Fibroblast of skin of back (primary cell): ENCODE measurements around the gene KRT39.
"Not testable (repeated sequence)": the region's sequence is repeated elsewhere in the genome, so short reads cannot be mapped to it uniquely, and the experiment has no call there.

Experiments used
- DNase-seq: peaks from one replicate; pipeline ENCODE4 v3.0.0-alpha.2; 2013

The KRT39 gene

GRCh38 chr17:40937384-40937819 is 29.3 kb downstream of the KRT39 start, which contains the start of gene KRT23:
Gene KRT23 (minus strand): TSS chr17:40937646. CDS start chr17:40936603, 1,043 bp downstream.
- DNase-seq = no peak

- no peak for DNase-seq
Observed at GRCh38 chr17:40936976-40937375, 29.8 kb downstream of the KRT39 start.

- DNase-seq = no peak
Observed at GRCh38 chr17:40936437-40936971, 30.2 kb downstream of the KRT39 start.

GRCh38 chr17:40935624-40936023 is 31.1 kb downstream of the KRT39 start:
- no peak for DNase-seq

- DNase-seq = no peak
Observed at GRCh38 chr17:40932608-40933007, 34.1 kb downstream of the KRT39 start.

- no peak for DNase-seq
Observed at GRCh38 chr17:40931311-40931710, 35.4 kb downstream of the KRT39 start.

GRCh38 chr17:40926341-40926740 is 40.4 kb downstream of the KRT39 start:
- DNase-seq = no peak

GRCh38 chr17:40922239-40922638 is 44.5 kb downstream of the KRT39 start:
- DNase-seq = peak; percentile 88

GRCh38 chr17:40921026-40921425 is 45.7 kb downstream of the KRT39 start:
- no peak for DNase-seq

- DNase-seq = not testable (repeated sequence)
Observed at GRCh38 chr17:40917116-40917515, 49.6 kb downstream of the KRT39 start.

- DNase-seq = peak; percentile 15
Observed at GRCh38 chr17:40916366-40916765, 50.4 kb downstream of the KRT39 start.

- peak; percentile 83 for DNase-seq
Observed at GRCh38 chr17:40915721-40916256, 51.0 kb downstream of the KRT39 start.

GRCh38 chr17:40915199-40915661 is 51.5 kb downstream of the KRT39 start:
- peak; percentile 96 for DNase-seq

GRCh38 chr17:40914075-40914855 is 52.5 kb downstream of the KRT39 start:
- peak; percentile 83 for DNase-seq

- DNase-seq = no peak
Observed at GRCh38 chr17:40912486-40913210, 54.1 kb downstream of the KRT39 start.

GRCh38 chr17:40910441-40910841 is 56.3 kb downstream of the KRT39 start:
- peak; percentile 85 for DNase-seq

GRCh38 chr17:40909755-40910154 is 57.0 kb downstream of the KRT39 start:
- DNase-seq = no peak

GRCh38 chr17:40909351-40909750 is 57.4 kb downstream of the KRT39 start:
- DNase-seq = peak; percentile 98
